K562 (cell line): ENCODE measurements around the gene DAD1. TPM values are rescaled to one million over a fixed set of nuclear protein-coding genes. Genes with fewer than 3 reads are reported as not detected.

Experiments
- EGR1 ChIP-seq: fragments of 450-650 bp; conservative IDR thresholded peaks from 2 replicates; pipeline ENCODE4 v1.6.1; 2017; ENCODE audit warnings: mild to moderate bottlenecking
- FOS ChIP-seq: IDR thresholded peaks from 3 replicates; pipeline ENCODE4 v1.6.1; 2011; ENCODE audit not compliant: insufficient read length; ENCODE audit errors: extremely low read depth
- HCFC1 ChIP-seq: IDR thresholded peaks from 2 replicates; pipeline ENCODE4 v1.6.1; 2012; ENCODE audit warnings: low read depth, low read length, improper control_type of control experiment
- MAFG ChIP-seq: fragments of 450-650 bp; conservative IDR thresholded peaks from 2 replicates; pipeline ENCODE4 v1.6.1; 2016; ENCODE audit warnings: missing genetic modification characterization, missing compliant biosample characterization
- ZBTB1 ChIP-seq: sonication (generic); formaldehyde crosslinking; IDR thresholded peaks from 2 replicates; pipeline ENCODE4 v1.8.1; 2023; ENCODE audit warnings: missing genetic modification reagents, low read depth, mild to moderate bottlenecking, borderline replicate concordance
- ZFP36 ChIP-seq: fragments of 150-350 bp; IDR thresholded peaks from 2 replicates; pipeline ENCODE4 v1.6.1; 2018; ENCODE audit warnings: low read length, low read depth; ENCODE audit not compliant: partially characterized antibody
- ZNF41 ChIP-seq: fragments of 250-450 bp; sonication (Bioruptor Pico); conservative IDR thresholded peaks from 2 replicates; pipeline ENCODE4 v1.4.0; 2020; ENCODE audit warnings: mild to moderate bottlenecking
- ZNF717 ChIP-seq: fragments of 250-450 bp; sonication (Bioruptor Pico); IDR thresholded peaks from 2 replicates; pipeline ENCODE4 v1.5.0; 2021
- polyA plus RNA-seq, 8 experiments: library from polyadenylated mRNA; depleted of rRNA in 4 of 8; stranded (reverse) in 5 of 8; unstranded in 3 of 8; fragments of >200 nt; fragmentation: Nextera tagmentation in 2 of 8; fragmentation: Illumina TruSeq in 1 of 8; extraction: Ambion mirVana in 2 of 8; extraction: Trizol in 1 of 8; gene quantifications; 2 replicates each; pipeline versions ENCODE4 v1.2.1 to v1.2.3, GENCODE V29; 2011 to 2014; ENCODE audit warnings: inconsistent platforms in 1 of 8, missing spikeins in 1 of 8
- total RNA-seq, 7 experiments: library from RNA; depleted of rRNA in 6 of 7; stranded (reverse); fragments of >200 nt in 6 of 7; fragmentation: Illumina TruSeq in 2 of 7; extraction: Trizol in 2 of 7; gene quantifications; 2 replicates each; pipeline versions ENCODE4 v1.2.1 to v1.2.3, GENCODE V29; 2011 to 2021; ENCODE audit warnings: low replicate concordance in 1 of 7
- TF ChIP-seq, protein P1 (sequence below), 2 experiments: fragments of 450-650 bp; formaldehyde crosslinking in 1 of 2; IDR thresholded peaks; 2 replicates each; pipeline versions ENCODE4 v1.4.0 to v1.6.1; 2014 to 2020; ENCODE audit warnings: mild to moderate bottlenecking in 2 of 2, borderline replicate concordance in 1 of 2, low read depth in 1 of 2

DAD1 gene
- total and polyA plus RNA-seq, 9 of the 15 experiments (the other 6 are each of a cell fraction or from before 2014, with no cell fraction given): 104 to 617 (median 222) TPM

DNA sequence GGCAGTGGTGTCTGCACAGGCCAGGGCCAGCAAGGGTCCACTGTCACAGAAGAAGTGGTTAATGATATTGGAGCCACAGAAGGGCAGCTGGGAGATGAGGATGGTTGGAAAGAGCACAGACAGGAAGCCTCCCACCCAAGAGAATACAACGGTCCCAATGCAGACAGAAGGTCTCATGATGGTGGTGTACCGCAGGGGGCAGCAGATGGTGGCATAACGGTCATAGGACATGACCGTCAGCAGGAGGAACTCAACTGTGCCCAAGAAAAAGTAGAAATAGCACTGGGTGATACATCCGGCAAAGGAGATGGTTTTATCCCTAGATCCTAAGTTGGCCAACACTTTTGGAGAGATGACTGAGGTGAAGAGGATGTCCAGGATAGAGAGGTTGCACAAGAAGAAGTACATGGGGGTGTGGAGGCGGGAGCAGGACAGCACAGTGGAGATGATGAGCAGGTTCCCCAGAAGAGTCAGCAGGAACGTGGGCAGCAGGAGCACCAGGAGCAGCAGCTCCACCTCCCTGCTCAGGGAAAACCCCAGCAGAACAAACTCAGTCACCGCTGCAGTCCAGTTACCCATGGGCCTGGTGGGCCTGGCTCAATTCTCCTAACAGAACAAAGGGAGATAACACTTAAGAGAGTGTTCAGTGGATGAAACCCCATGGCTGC, 45.3 kb upstream of the DAD1 start (continued):
- TF ChIP-seq, protein P1, sequence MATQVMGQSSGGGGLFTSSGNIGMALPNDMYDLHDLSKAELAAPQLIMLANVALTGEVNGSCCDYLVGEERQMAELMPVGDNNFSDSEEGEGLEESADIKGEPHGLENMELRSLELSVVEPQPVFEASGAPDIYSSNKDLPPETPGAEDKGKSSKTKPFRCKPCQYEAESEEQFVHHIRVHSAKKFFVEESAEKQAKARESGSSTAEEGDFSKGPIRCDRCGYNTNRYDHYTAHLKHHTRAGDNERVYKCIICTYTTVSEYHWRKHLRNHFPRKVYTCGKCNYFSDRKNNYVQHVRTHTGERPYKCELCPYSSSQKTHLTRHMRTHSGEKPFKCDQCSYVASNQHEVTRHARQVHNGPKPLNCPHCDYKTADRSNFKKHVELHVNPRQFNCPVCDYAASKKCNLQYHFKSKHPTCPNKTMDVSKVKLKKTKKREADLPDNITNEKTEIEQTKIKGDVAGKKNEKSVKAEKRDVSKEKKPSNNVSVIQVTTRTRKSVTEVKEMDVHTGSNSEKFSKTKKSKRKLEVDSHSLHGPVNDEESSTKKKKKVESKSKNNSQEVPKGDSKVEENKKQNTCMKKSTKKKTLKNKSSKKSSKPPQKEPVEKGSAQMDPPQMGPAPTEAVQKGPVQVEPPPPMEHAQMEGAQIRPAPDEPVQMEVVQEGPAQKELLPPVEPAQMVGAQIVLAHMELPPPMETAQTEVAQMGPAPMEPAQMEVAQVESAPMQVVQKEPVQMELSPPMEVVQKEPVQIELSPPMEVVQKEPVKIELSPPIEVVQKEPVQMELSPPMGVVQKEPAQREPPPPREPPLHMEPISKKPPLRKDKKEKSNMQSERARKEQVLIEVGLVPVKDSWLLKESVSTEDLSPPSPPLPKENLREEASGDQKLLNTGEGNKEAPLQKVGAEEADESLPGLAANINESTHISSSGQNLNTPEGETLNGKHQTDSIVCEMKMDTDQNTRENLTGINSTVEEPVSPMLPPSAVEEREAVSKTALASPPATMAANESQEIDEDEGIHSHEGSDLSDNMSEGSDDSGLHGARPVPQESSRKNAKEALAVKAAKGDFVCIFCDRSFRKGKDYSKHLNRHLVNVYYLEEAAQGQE (IDR thresholded peaks at IDR 0.05; ENCODE audit: borderline replicate concordance): no peak
- TF ChIP-seq, protein P1 (CRISPR knock-in tag; IDR thresholded peaks at IDR 0.05; ENCODE audit: low read depth): no peak
- TF ChIP-seq EGR1 (no peak), ZBTB1 (CRISPR knock-in tag) (no peak), HCFC1 (no peak), FOS (no peak), ZNF41 (CRISPR knock-in tag) (no peak), MAFG (tag) (no peak), ZFP36 (no peak), ZNF717 (no peak)
- TF ChIP-seq, all 486 proteins: peak for 0
